ENCODE data around the gene ZNF865.

Gene ZNF865

DNA sequence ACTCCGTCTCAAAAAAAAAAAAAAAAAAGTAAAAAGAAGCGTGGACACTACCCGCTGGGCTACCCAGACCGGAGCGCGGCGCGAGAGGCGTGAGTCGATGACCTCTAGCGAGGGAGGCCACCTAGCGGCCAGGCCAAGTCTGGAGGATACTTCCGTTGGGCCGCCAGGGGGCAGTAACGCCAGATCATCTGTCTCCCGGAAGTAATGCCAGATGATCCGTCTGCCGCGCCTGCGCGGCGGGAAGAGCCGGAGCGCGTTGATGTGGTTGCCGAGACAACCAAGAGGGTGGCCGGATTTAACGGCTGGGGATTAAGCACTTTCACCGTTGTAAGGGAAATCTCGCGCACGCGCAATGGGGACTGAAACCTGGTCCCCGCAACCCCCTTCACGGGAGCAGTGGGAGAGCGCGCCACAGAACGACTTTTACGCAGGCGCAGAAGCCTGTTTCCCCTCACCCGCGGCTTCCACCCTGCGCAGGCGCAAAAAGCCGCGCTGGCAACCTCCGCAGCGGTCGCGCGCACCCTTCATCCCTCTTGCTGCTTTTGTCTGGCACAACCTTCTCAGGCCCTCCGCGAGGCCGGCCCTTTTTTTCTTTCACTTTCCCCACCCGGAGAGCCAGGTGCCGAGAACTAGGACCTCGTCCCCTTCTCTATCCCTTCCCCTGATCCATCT lies 48.3 kb downstream of the ZNF865 start:
- DNase-seq (ENCODE audit: low read depth in 2 of 2) = peak; percentile 99
- TF ChIP-seq, protein P1, sequence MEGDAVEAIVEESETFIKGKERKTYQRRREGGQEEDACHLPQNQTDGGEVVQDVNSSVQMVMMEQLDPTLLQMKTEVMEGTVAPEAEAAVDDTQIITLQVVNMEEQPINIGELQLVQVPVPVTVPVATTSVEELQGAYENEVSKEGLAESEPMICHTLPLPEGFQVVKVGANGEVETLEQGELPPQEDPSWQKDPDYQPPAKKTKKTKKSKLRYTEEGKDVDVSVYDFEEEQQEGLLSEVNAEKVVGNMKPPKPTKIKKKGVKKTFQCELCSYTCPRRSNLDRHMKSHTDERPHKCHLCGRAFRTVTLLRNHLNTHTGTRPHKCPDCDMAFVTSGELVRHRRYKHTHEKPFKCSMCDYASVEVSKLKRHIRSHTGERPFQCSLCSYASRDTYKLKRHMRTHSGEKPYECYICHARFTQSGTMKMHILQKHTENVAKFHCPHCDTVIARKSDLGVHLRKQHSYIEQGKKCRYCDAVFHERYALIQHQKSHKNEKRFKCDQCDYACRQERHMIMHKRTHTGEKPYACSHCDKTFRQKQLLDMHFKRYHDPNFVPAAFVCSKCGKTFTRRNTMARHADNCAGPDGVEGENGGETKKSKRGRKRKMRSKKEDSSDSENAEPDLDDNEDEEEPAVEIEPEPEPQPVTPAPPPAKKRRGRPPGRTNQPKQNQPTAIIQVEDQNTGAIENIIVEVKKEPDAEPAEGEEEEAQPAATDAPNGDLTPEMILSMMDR (IDR thresholded peaks at IDR 0.05; ENCODE audit: low read depth, low read length) = peak; percentile 100
- peak overlapping the region; percentile 80 to 90 for H3K4me3 ChIP-seq (replicated peaks in 1 of 2; ENCODE audit: low read depth in 2 of 2, low read length in 2 of 2)

DNA sequence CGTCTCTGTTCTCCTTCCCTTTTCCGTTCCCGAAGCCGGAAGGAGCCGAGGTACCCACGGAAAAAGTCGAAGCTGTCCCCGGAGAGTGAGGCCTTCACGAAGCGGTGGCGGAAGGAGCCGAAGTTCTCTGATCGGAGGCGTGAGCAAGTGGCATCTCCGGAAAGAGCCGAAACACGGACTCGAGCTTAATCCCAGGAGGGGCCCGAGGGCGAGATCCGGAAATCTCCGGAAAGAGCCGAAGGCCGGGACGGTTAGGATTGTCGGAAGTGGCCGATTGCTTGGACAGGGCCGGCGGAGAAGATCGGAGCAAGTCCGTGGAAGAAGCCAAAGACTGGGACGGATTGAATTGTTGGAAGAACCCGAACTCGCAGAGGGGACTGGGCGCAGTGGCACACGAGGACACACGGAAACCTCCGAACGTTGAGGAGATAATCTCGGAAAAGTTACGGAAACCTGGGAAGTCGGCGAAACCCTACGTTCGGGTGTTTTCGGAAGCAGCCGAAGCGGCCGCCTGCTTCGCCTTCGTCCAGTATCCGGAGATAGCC lies 48.9 kb downstream of the ZNF865 start:
- peak; percentile 100 for DNase-seq (ENCODE audit: low read depth in 2 of 2)
- TF ChIP-seq, protein P1 (IDR thresholded peaks at IDR 0.05; ENCODE audit: low read depth, low read length) = no peak
- peak overlapping the region; percentile 80 to 90 for H3K4me3 ChIP-seq (replicated peaks in 1 of 2; ENCODE audit: low read depth in 2 of 2, low read length in 2 of 2)

DNA sequence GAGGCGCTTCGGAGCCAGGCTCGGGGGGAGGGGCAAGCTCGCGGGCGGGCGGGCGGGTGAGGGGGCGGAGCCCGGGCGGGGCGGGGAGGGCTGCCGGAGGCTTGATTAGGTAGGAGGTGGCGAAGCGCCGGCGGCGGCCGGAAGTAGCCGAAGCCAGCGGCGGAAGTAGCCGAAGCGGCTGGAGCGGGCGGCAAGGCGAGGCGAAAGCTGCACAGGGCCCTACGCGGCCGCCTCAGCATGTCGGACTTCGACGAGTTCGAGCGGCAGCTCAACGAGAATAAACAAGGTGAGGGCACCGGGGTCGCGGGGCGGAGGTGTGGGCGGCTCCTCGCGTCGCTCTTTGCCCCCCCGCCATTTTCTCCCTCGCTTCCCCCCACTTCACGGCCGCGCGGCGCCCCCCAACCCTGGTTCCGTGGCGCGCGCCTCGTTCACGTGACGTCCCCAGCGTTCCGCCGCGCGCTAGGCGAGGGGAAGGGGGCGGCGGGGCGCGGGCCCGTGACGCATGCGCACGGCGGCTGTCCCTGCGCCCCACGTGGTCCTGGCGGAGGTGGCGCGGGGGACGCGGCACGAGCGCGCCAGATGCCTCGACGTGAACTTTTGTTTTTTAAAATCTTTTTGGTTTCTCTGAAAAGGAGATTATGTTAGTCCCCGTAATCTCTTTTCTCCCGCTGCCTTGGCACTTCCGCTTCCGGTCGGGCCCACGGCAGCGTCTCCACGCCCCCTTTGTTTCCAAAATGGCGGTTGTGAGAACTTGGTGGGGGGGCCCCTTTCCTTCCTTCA lies 49.6 kb downstream of the ZNF865 start, which contains the start of gene U2AF2:
U2AF2 (plus strand) TSS at position 168 of the 780 bp plus-strand sequence; CDS start at position 238, 70 bp downstream.
- DNase-seq (ENCODE audit: low read depth in 2 of 2) = peak; percentile 95 to 96
- TF ChIP-seq, protein P1 (IDR thresholded peaks at IDR 0.05; ENCODE audit: low read depth, low read length) = no peak
- peak within 1 kb of the TSS; percentile 90 to 95 for H3K4me3 ChIP-seq (replicated peaks in 1 of 2; ENCODE audit: low read depth in 2 of 2, low read length in 2 of 2)

DNA sequence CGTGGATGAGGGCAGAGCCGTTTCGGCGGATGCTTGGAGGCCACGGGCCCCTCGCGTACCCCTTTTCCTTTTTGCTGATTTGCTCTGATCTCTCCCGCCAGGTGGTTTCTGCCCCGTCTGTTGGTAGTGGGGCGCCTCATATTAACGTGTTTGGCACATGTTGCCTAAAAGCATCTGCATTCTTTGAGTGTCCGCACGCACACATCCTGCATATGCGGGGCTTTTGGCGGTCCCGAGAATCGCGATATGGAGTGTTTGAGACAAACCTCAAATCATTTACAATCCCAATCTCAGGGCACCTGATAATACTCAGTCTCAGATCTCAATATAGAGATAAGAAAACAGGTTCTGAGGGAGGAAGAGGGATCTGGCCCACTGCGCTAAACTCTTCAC lies 50.2 kb downstream of the ZNF865 start:
- H3K4me3 ChIP-seq (replicated peaks in 1 of 2; ENCODE audit: low read depth in 2 of 2, low read length in 2 of 2) = peak overlapping the region; percentile 90 to 95
- DNase-seq (ENCODE audit: low read depth in 2 of 2) = no peak
- TF ChIP-seq, protein P1 (IDR thresholded peaks at IDR 0.05; ENCODE audit: low read depth, low read length) = no peak

DNA sequence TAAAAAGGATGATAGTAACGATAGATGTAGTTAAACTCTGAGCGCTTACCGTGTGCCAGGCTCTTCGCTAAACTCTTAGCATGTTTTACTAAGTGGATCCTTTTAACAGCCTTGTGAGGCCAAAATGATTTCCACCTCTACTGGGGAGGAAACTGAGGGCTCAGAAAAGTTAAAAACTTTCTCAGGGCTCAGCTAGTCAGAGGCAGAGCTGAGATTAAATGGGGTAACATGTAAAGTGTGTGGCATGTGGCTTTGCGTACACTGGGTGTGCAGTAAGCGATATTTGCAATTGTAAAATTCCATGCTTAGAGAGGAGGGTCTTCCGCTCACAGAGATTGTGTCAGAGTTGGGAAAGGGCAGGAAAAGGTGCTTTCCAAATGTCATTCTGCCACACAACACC lies 51.1 kb downstream of the ZNF865 start:
- TF ChIP-seq, protein P1 (IDR thresholded peaks at IDR 0.05; ENCODE audit: low read depth, low read length) = no peak
- H3K4me3 ChIP-seq (replicated peaks in 1 of 2; ENCODE audit: low read depth in 2 of 2, low read length in 2 of 2) = peak overlapping the region; percentile 90 to 95
- DNase-seq (ENCODE audit: low read depth in 2 of 2) = no peak

DNA sequence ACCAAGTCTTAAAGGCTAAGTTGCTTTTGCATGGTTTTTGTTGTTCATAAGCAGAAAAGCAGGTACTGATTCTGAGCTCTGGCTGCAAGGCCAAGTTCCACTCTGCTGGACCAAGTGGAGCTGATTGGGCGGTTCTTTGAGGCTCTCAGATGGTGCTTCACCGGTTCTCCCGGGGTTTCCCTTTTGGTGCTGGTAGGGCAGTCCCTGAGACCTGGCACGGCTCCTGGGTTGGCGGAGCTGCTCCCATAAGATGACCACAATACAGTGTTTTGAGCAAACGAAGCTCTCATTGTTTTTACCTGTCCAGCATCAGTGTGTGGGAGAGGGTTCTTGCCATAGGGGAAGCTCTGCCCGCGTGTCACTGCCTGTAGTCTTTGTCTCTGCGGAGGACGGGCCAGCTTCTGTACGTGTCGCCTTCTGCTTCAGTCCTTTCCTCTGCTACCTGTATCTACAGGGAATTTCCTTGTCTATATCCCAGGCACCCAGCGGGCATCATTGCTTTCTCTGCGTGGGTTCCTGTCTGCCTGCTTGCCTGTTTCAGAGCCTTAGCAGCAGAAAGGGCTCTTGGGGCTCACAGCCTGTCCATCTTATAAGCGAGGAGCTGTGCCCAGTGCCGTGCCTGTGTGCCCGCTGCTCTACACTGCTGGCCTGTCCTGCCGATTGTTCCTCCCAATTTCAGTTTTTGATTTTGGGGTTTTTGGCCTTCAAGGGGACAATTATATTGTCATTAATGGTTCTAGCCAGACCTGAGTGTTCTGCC lies 51.7 kb downstream of the ZNF865 start:
- TF ChIP-seq, protein P1 (IDR thresholded peaks at IDR 0.05; ENCODE audit: low read depth, low read length) = no peak
- no peak for DNase-seq (ENCODE audit: low read depth in 2 of 2)
- peak overlapping the region; percentile 90 to 95 for H3K4me3 ChIP-seq (replicated peaks in 1 of 2; ENCODE audit: low read depth in 2 of 2, low read length in 2 of 2)
